ENCODE results near the gene ZNF688.
"Not testable (repeated sequence)": the region's sequence is repeated elsewhere in the genome, so short reads cannot be mapped to it uniquely, and the experiment has no call there.

DNA sequence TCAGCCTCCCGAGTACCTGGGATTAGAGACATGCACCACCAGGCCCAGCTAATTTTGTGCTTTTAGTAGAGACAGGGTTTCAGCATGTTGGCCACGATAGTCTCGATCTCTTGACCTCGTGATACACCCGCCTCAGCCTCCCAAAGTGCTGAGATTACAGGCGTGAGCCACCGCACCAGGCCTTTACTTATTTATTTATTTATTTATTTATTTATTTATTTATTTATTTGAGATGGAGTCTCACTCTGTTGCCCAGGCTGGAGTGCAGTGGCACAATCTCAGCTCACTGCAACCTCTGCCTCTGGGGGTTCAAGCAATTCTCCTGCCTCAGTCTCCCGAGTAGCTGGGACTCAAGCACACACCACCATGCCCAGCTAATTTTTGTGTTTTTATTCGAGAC lies 19.4 kb upstream of the ZNF688 start:
- TF ChIP-seq, protein P1, sequence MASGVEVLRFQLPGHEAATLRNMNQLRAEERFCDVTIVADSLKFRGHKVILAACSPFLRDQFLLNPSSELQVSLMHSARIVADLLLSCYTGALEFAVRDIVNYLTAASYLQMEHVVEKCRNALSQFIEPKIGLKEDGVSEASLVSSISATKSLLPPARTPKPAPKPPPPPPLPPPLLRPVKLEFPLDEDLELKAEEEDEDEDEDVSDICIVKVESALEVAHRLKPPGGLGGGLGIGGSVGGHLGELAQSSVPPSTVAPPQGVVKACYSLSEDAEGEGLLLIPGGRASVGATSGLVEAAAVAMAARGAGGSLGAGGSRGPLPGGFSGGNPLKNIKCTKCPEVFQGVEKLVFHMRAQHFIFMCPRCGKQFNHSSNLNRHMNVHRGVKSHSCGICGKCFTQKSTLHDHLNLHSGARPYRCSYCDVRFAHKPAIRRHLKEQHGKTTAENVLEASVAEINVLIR (CRISPR knock-in tag; IDR thresholded peaks at IDR 0.05): not testable (repeated sequence)
- not testable (repeated sequence) for TF ChIP-seq NFE2 (IDR thresholded peaks at IDR 0.05; ENCODE audit: low read depth); SRF (CRISPR knock-in tag; IDR thresholded peaks at IDR 0.05); SIN3A (IDR thresholded peaks at IDR 0.05; ENCODE audit: borderline replicate concordance in 2 of 2, control insufficient read depth in 1 of 2, low read depth in 2 of 2, low read length in 2 of 2)
- TF ChIP-seq, protein P2, sequence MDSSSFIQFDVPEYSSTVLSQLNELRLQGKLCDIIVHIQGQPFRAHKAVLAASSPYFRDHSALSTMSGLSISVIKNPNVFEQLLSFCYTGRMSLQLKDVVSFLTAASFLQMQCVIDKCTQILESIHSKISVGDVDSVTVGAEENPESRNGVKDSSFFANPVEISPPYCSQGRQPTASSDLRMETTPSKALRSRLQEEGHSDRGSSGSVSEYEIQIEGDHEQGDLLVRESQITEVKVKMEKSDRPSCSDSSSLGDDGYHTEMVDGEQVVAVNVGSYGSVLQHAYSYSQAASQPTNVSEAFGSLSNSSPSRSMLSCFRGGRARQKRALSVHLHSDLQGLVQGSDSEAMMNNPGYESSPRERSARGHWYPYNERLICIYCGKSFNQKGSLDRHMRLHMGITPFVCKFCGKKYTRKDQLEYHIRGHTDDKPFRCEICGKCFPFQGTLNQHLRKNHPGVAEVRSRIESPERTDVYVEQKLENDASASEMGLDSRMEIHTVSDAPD (CRISPR knock-in tag; IDR thresholded peaks at IDR 0.05): not testable (repeated sequence)
- TF ChIP-seq, protein P3, sequence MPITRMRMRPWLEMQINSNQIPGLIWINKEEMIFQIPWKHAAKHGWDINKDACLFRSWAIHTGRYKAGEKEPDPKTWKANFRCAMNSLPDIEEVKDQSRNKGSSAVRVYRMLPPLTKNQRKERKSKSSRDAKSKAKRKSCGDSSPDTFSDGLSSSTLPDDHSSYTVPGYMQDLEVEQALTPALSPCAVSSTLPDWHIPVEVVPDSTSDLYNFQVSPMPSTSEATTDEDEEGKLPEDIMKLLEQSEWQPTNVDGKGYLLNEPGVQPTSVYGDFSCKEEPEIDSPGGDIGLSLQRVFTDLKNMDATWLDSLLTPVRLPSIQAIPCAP (CRISPR knock-in tag; IDR thresholded peaks at IDR 0.05; ENCODE audit: borderline replicate concordance): not testable (repeated sequence)
- TF ChIP-seq, protein P4, sequence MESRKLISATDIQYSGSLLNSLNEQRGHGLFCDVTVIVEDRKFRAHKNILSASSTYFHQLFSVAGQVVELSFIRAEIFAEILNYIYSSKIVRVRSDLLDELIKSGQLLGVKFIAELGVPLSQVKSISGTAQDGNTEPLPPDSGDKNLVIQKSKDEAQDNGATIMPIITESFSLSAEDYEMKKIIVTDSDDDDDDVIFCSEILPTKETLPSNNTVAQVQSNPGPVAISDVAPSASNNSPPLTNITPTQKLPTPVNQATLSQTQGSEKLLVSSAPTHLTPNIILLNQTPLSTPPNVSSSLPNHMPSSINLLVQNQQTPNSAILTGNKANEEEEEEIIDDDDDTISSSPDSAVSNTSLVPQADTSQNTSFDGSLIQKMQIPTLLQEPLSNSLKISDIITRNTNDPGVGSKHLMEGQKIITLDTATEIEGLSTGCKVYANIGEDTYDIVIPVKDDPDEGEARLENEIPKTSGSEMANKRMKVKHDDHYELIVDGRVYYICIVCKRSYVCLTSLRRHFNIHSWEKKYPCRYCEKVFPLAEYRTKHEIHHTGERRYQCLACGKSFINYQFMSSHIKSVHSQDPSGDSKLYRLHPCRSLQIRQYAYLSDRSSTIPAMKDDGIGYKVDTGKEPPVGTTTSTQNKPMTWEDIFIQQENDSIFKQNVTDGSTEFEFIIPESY (CRISPR knock-in tag; IDR thresholded peaks at IDR 0.05): not testable (repeated sequence)
- TF ChIP-seq, protein P5, sequence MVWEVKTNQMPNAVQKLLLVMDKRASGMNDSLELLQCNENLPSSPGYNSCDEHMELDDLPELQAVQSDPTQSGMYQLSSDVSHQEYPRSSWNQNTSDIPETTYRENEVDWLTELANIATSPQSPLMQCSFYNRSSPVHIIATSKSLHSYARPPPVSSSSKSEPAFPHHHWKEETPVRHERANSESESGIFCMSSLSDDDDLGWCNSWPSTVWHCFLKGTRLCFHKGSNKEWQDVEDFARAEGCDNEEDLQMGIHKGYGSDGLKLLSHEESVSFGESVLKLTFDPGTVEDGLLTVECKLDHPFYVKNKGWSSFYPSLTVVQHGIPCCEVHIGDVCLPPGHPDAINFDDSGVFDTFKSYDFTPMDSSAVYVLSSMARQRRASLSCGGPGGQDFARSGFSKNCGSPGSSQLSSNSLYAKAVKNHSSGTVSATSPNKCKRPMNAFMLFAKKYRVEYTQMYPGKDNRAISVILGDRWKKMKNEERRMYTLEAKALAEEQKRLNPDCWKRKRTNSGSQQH (CRISPR knock-in tag; IDR thresholded peaks at IDR 0.05): not testable (repeated sequence)
